DND-41 (cell line): ENCODE measurements around the gene C9orf40.

Experiments used
- EZH2 ChIP-seq: IDR thresholded peaks from 3 replicates; pipeline ENCODE4 v1.6.1; 2012; ENCODE audit warnings: borderline replicate concordance, low read depth, mild to moderate bottlenecking, moderate library complexity, low read length, inconsistent platforms; ENCODE audit not compliant: severe bottlenecking
- TF ChIP-seq, protein P1 (sequence below): IDR thresholded peaks from 2 replicates; pipeline ENCODE4 v1.5.1; 2012; ENCODE audit warnings: borderline replicate concordance, low read length, moderate library complexity, mild to moderate bottlenecking; ENCODE audit not compliant: poor library complexity, severe bottlenecking; ENCODE audit errors: extremely low read depth

DNA sequence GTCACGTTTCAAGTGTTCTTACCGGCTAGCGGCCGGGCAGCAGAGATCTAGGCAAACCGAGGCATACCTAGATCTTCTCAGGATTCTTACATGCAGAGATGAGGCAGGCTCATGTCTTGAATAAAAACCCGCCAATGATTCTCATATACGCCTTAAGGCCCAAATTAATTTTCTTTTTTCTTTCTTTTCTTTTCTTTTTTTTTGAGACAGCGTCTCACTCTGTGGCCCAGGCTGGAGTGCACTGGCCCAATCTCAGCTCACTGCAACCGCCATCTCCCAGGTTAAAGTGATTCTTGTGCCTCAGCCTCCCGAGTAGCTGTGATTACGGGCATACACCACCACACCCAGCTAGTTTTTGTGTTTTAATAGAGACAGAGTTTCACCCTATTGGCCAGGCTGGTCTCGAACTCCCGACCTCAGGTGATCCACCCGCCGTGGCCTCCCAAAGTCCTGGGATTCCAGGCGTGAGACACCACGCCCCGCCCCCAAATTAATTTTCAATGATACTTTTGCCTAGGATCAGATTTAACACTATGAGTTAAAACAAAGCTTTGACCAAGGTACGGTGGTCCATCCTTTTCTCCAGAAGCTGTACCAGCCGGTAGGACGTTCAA is 1.5 kb downstream of the C9orf40 start:
- TF ChIP-seq, protein P1, sequence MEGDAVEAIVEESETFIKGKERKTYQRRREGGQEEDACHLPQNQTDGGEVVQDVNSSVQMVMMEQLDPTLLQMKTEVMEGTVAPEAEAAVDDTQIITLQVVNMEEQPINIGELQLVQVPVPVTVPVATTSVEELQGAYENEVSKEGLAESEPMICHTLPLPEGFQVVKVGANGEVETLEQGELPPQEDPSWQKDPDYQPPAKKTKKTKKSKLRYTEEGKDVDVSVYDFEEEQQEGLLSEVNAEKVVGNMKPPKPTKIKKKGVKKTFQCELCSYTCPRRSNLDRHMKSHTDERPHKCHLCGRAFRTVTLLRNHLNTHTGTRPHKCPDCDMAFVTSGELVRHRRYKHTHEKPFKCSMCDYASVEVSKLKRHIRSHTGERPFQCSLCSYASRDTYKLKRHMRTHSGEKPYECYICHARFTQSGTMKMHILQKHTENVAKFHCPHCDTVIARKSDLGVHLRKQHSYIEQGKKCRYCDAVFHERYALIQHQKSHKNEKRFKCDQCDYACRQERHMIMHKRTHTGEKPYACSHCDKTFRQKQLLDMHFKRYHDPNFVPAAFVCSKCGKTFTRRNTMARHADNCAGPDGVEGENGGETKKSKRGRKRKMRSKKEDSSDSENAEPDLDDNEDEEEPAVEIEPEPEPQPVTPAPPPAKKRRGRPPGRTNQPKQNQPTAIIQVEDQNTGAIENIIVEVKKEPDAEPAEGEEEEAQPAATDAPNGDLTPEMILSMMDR, result no peak
- TF ChIP-seq EZH2, result no peak
